Sigmoid colon (tissue), 4 donors: ENCODE measurements around the gene PRIMA1.

Experiments used
- EP300 ChIP-seq, 4 donors: sonication (generic); formaldehyde crosslinking; IDR thresholded peaks; one replicate each; pipeline ENCODE4 v1.6.1; 2017; ENCODE audit warnings: antibody characterized with exemption in 4 of 4
- POLR2A ChIP-seq, 2 donors: fragments of 450-650 bp; IDR thresholded peaks; one replicate each; pipeline ENCODE4 v1.6.1; 2016; ENCODE audit warnings: antibody characterized with exemption in 2 of 2, mild to moderate bottlenecking in 2 of 2, moderate library complexity in 2 of 2
- POLR2AphosphoS5 ChIP-seq, 4 donors: sonication (generic); formaldehyde crosslinking; IDR thresholded peaks; one replicate each; pipeline ENCODE4 v1.6.1; 2017; ENCODE audit warnings: antibody characterized with exemption in 4 of 4
- TF ChIP-seq, protein P1 (sequence below), 4 experiments: fragments of 450-650 bp in 3 of 4; fragments of 200-600 bp in 1 of 4; IDR thresholded peaks; one replicate each; pipeline ENCODE4 v1.5.1; 2016 to 2019; ENCODE audit warnings: antibody characterized with exemption in 4 of 4, mild to moderate bottlenecking in 3 of 4, moderate library complexity in 2 of 4

DNA sequence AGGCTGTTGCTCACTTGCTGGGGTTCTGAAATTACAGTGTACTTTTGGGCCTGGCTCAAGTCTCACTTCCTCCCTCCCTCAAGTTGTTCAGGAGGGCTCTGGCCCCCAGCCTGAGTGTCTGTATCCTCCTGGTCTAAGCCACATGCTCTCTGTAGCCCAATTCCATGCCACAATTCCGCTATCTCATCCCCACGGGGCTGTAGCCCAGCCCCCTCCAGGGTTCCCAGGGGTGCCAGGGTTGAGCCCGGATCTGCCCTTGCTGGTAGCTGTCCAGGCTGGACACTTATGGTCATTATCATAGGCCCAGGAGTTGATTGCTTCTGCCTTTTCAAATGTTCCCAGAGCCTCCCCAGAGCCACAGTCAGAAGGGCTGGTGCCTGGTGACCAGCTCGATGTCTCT lies 65.3 kb downstream of the PRIMA1 start:
- TF ChIP-seq, protein P1, sequence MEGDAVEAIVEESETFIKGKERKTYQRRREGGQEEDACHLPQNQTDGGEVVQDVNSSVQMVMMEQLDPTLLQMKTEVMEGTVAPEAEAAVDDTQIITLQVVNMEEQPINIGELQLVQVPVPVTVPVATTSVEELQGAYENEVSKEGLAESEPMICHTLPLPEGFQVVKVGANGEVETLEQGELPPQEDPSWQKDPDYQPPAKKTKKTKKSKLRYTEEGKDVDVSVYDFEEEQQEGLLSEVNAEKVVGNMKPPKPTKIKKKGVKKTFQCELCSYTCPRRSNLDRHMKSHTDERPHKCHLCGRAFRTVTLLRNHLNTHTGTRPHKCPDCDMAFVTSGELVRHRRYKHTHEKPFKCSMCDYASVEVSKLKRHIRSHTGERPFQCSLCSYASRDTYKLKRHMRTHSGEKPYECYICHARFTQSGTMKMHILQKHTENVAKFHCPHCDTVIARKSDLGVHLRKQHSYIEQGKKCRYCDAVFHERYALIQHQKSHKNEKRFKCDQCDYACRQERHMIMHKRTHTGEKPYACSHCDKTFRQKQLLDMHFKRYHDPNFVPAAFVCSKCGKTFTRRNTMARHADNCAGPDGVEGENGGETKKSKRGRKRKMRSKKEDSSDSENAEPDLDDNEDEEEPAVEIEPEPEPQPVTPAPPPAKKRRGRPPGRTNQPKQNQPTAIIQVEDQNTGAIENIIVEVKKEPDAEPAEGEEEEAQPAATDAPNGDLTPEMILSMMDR (IDR thresholded peaks at IDR 0.05), result no peak
- TF ChIP-seq POLR2AphosphoS5 (IDR thresholded peaks at IDR 0.05) (no peak), POLR2A (IDR thresholded peaks at IDR 0.05) (no peak), EP300 (IDR thresholded peaks at IDR 0.05) (no peak)
